Measurements from ENCODE around the gene MYH7B. TPM values are rescaled to one million over a fixed set of nuclear protein-coding genes. Genes with fewer than 3 reads are reported as not detected.

MYH7B gene
- total and polyA plus RNA-seq, 2 experiments from 2014 or later = 0.10 to 1.1 TPM

MicroRNAs encoded within 50 kb of the gene (microRNA counts, 767-probe panel; counts per million panel counts)
- microRNA hsa-miR-499a-3p = not detected
- not detected for microRNA hsa-miR-499a-5p
- microRNA hsa-miR-499b-3p = not detected
- microRNA hsa-miR-499b-5p = not detected

Small RNA genes within 50 kb of the gene (microRNA-seq; reads per million reads assigned to microRNA genes)
- gene MIR499A = not detected
- not detected for gene MIR499B

Small RNA genes within 50 kb of the gene (small RNA-seq; reads per million reads assigned to genes)
- gene MIR499A (ENCODE audit: low replicate concordance) = not detected

Other genes starting within 250 kb of the MYH7B start
- gene NCOA6, start 130.2 kb upstream of the MYH7B start, total RNA-seq (2014; rRNA removed; shearing (Covaris generic)) = 10.6 and 10.8 TPM in 2 replicates
- gene NCOA6, start 130.2 kb upstream of the MYH7B start, polyA plus RNA-seq (2016; fragmentation: Nextera tagmentation; extraction: Ambion mirVana) = 15.9 and 17.4 TPM in 2 replicates
- 23.6 and 24.9 TPM in 2 replicates for gene GGT7, start 83.0 kb upstream of the MYH7B start, total RNA-seq (2014; rRNA removed; shearing (Covaris generic))
- 19.0 and 24.6 TPM in 2 replicates for gene GGT7, start 83.0 kb upstream of the MYH7B start, polyA plus RNA-seq (2016; fragmentation: Nextera tagmentation; extraction: Ambion mirVana)
- 43.4 and 49.3 TPM in 2 replicates for gene ACSS2, start 79.3 kb upstream of the MYH7B start, total RNA-seq (2014; rRNA removed; shearing (Covaris generic))
- 26.1 and 26.8 TPM in 2 replicates for gene ACSS2, start 79.3 kb upstream of the MYH7B start, polyA plus RNA-seq (2016; fragmentation: Nextera tagmentation; extraction: Ambion mirVana)
- gene GSS, start 62 bp upstream of the MYH7B start, total RNA-seq (2014; rRNA removed; shearing (Covaris generic)) = 47.5 and 63.3 TPM in 2 replicates
- gene GSS, start 62 bp upstream of the MYH7B start, polyA plus RNA-seq (2016; fragmentation: Nextera tagmentation; extraction: Ambion mirVana) = 31.4 and 34.0 TPM in 2 replicates
- 74.1 and 89.5 TPM in 2 replicates for gene TRPC4AP, start 136.9 kb downstream of the MYH7B start, total RNA-seq (2014; rRNA removed; shearing (Covaris generic))
- 47.5 and 48.8 TPM in 2 replicates for gene TRPC4AP, start 136.9 kb downstream of the MYH7B start, polyA plus RNA-seq (2016; fragmentation: Nextera tagmentation; extraction: Ambion mirVana)
- gene EDEM2, start 191.5 kb downstream of the MYH7B start, total RNA-seq (2014; rRNA removed; shearing (Covaris generic)) = 20.7 and 25.3 TPM in 2 replicates
- gene EDEM2, start 191.5 kb downstream of the MYH7B start, polyA plus RNA-seq (2016; fragmentation: Nextera tagmentation; extraction: Ambion mirVana) = 13.9 and 14.2 TPM in 2 replicates
- 32.9 and 45.2 TPM in 2 replicates for gene PROCR, start 216.2 kb downstream of the MYH7B start, total RNA-seq (2014; rRNA removed; shearing (Covaris generic))
- gene PROCR, start 216.2 kb downstream of the MYH7B start, polyA plus RNA-seq (2016; fragmentation: Nextera tagmentation; extraction: Ambion mirVana) = 36.1 and 41.5 TPM in 2 replicates

Data from GM23338 (cell line).